ENCODE data around the gene ELMO2.

Gene ELMO2

GRCh38 chr20:46342010-46342378, 64.4 kb downstream of the ELMO2 start:
- H3K9me3 ChIP-seq (ENCODE audit: severe bottlenecking), result no peaks in the 10 kb centered on the region
- H3K4me3 ChIP-seq (ENCODE audit: low read depth, low read length), result no peak overlapping the region
- no peaks in the 10 kb centered on the region for H3K27me3 ChIP-seq (ENCODE audit: insufficient read depth, low read depth, severe bottlenecking)
- no peaks in the 10 kb centered on the region for H3K36me3 ChIP-seq
- no peak overlapping the region for H3K27ac ChIP-seq
- no peak for TF ChIP-seq CTCF (IDR thresholded peaks at IDR 0.05; ENCODE audit: low read depth, low read length)
- DNase-seq, result no peak

- Histone ChIP-seq H3K4me3 (ENCODE audit: low read depth, low read length) (no peak overlapping the region), H3K27ac (no peak overlapping the region), H3K27me3 (ENCODE audit: insufficient read depth, low read depth, severe bottlenecking) (no peaks in the 10 kb centered on the region), H3K36me3 (no peaks in the 10 kb centered on the region), H3K9me3 (ENCODE audit: severe bottlenecking) (no peaks in the 10 kb centered on the region)
- no peak for DNase-seq
- no peak for TF ChIP-seq CTCF (IDR thresholded peaks at IDR 0.05; ENCODE audit: low read depth, low read length)
Observed at GRCh38 chr20:46341074-46342009, 65.1 kb downstream of the ELMO2 start.

GRCh38 chr20:46339037-46339436, 67.4 kb downstream of the ELMO2 start:
- Histone ChIP-seq H3K4me3 (ENCODE audit: low read depth, low read length) (no peak overlapping the region), H3K27ac (no peak overlapping the region), H3K9me3 (ENCODE audit: severe bottlenecking) (no peaks in the 10 kb centered on the region), H3K36me3 (no peaks in the 10 kb centered on the region), H3K27me3 (ENCODE audit: insufficient read depth, low read depth, severe bottlenecking) (no peaks in the 10 kb centered on the region)
- DNase-seq, result no peak
- no peak for TF ChIP-seq CTCF (IDR thresholded peaks at IDR 0.05; ENCODE audit: low read depth, low read length)

- DNase-seq, result no peak
Observed at GRCh38 chr20:46336735-46337134, 69.7 kb downstream of the ELMO2 start.

GRCh38 chr20:46334303-46334904, 72.0 kb downstream of the ELMO2 start:
- TF ChIP-seq CTCF (IDR thresholded peaks at IDR 0.05; ENCODE audit: low read depth, low read length), result no peak

More at GRCh38 chr20:46336735-46337134, 69.7 kb downstream of the ELMO2 start:
- Histone ChIP-seq H3K36me3 (no peaks in the 10 kb centered on the region), H3K4me3 (ENCODE audit: low read depth, low read length) (no peak overlapping the region), H3K27me3 (ENCODE audit: insufficient read depth, low read depth, severe bottlenecking) (no peaks in the 10 kb centered on the region), H3K27ac (no peak overlapping the region), H3K9me3 (ENCODE audit: severe bottlenecking) (no peaks in the 10 kb centered on the region)
- no peak for TF ChIP-seq CTCF (IDR thresholded peaks at IDR 0.05; ENCODE audit: low read depth, low read length)

More at GRCh38 chr20:46334303-46334904, 72.0 kb downstream of the ELMO2 start:
- DNase-seq, result no peak
- Histone ChIP-seq H3K9me3 (ENCODE audit: severe bottlenecking) (no peaks in the 10 kb centered on the region), H3K4me3 (ENCODE audit: low read depth, low read length) (no peak overlapping the region), H3K36me3 (no peaks in the 10 kb centered on the region), H3K27me3 (ENCODE audit: insufficient read depth, low read depth, severe bottlenecking) (no peaks in the 10 kb centered on the region), H3K27ac (peak overlapping the region; percentile 92)

Measured in WERI-Rb-1 (cell line).